OCI-LY7 (cell line): Measurements from ENCODE around the gene ATP12A.

Experiments
- EZH2phosphoT487 ChIP-seq: fragments of 200-600 bp; sonication (generic); IDR thresholded peaks from 2 replicates; pipeline ENCODE4 v1.6.1; 2018; ENCODE audit warnings: low read depth, borderline replicate concordance, mild to moderate bottlenecking, mixed run types, antibody characterized with exemption, low read length, moderate library complexity, mixed read lengths
- TF ChIP-seq, protein P1 (sequence below): fragments of 200-600 bp; sonication (generic); conservative IDR thresholded peaks from 2 replicates; pipeline ENCODE4 v1.5.1; 2014; ENCODE audit warnings: mild to moderate bottlenecking, antibody characterized with exemption, low read length, moderate library complexity, mixed read lengths

DNA sequence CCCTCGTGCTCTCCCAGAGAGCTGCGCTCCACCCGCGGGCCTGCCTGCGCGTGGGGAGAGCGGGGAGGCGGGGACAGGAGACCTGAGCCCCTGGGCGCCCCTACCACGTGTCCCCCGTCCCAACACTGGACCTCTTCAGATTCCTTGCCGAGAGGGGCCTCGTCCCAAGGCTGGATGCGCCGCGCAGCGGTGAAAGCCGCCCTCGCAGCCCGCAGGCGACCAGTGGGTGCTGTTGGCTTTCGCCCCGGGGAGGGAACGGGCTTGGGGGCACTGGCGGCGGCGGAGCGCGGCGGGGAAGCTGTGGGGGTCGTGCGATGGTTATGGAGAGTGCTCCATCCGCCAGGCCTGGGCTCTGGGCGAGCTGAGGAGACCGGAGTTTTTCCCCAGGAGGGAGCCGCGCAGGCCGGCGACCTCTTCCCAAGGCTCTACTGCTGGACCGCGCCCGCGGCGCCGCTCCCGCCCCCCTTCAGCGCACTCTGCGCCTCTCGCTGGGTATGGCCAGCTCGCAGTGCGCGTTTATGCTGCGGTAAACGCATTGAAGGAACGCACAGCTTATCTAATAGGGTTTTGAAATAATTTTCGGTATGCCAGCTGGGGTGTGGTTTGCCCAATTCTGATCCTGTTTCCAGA is 66.5 kb downstream of the ATP12A start:
- TF ChIP-seq, protein P1, sequence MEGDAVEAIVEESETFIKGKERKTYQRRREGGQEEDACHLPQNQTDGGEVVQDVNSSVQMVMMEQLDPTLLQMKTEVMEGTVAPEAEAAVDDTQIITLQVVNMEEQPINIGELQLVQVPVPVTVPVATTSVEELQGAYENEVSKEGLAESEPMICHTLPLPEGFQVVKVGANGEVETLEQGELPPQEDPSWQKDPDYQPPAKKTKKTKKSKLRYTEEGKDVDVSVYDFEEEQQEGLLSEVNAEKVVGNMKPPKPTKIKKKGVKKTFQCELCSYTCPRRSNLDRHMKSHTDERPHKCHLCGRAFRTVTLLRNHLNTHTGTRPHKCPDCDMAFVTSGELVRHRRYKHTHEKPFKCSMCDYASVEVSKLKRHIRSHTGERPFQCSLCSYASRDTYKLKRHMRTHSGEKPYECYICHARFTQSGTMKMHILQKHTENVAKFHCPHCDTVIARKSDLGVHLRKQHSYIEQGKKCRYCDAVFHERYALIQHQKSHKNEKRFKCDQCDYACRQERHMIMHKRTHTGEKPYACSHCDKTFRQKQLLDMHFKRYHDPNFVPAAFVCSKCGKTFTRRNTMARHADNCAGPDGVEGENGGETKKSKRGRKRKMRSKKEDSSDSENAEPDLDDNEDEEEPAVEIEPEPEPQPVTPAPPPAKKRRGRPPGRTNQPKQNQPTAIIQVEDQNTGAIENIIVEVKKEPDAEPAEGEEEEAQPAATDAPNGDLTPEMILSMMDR = no peak
- no peak for TF ChIP-seq EZH2phosphoT487
